Measurements from ENCODE around the gene TSHZ1.

GRCh38 chr18:75214766-75215510 is 4.3 kb downstream of the TSHZ1 start:
- TF ChIP-seq CTCF (conservative IDR thresholded peaks at IDR 0.05): no peak
- TF ChIP-seq EZH2 (IDR thresholded peaks at IDR 0.05; ENCODE audit: low read depth): no peak

Measured in PC-9 (cell line).